Vagina (tissue), 2 donors: ENCODE data around the gene TMEM59L. TPM values are rescaled to one million over a fixed set of nuclear protein-coding genes. Genes with fewer than 3 reads are reported as not detected.

Experiments used
- DNase-seq, 2 donors: peaks; one replicate each; pipeline ENCODE4 v3.0.0-alpha.2; 2017; ENCODE audit errors: extremely low spot score in 2 of 2
- H3K27ac ChIP-seq: fragments of 200-600 bp; sonication (generic); one replicate; pipeline ENCODE4 v1.5.1; 2019
- H3K27me3 ChIP-seq: fragments of 200-600 bp; sonication (generic); one replicate; pipeline ENCODE4 v1.5.1; 2019
- H3K36me3 ChIP-seq, 2 donors: fragments of 200-600 bp; sonication (generic); one replicate each; pipeline ENCODE4 v1.5.1; 2017 to 2019
- H3K4me1 ChIP-seq: fragments of 200-600 bp; sonication (generic); one replicate; pipeline ENCODE4 v1.5.1; 2019
- H3K4me3 ChIP-seq, 2 donors: fragments of 200-600 bp; sonication (generic); 1 replicate in 1 of 2; 2 replicates in 1 of 2; pipeline ENCODE4 v1.5.1; 2016 to 2019
- H3K9me3 ChIP-seq: fragments of 200-600 bp; sonication (generic); one replicate; pipeline ENCODE4 v1.5.1; 2019
- CTCF ChIP-seq, 3 experiments: fragments of 450-650 bp in 2 of 3; fragments of 200-600 bp in 1 of 3; sonication (generic) in 1 of 3; IDR thresholded peaks; one replicate each; pipeline ENCODE4 v1.5.1; 2017 to 2019; ENCODE audit warnings: antibody characterized with exemption in 3 of 3, mild to moderate bottlenecking in 2 of 3, moderate library complexity in 2 of 3
- POLR2A ChIP-seq, 2 donors: fragments of 450-650 bp; IDR thresholded peaks; one replicate each; pipeline ENCODE4 v1.6.1; 2017; ENCODE audit warnings: antibody characterized with exemption in 2 of 2, mild to moderate bottlenecking in 2 of 2, moderate library complexity in 2 of 2
- POLR2AphosphoS5 ChIP-seq, 2 donors: sonication (generic); formaldehyde crosslinking; IDR thresholded peaks; one replicate each; pipeline ENCODE4 v1.9.0; 2017; ENCODE audit warnings: antibody characterized with exemption in 2 of 2, mild to moderate bottlenecking in 2 of 2, low read depth in 1 of 2; ENCODE audit not compliant: insufficient read depth in 1 of 2
- intact Hi-C: fragments of 100-400 bp; cut with DNase I; formaldehyde crosslinking; loops from one replicate; pipeline ENCODE4 v1.15.1; 2023
- total RNA-seq: library from RNA; depleted of rRNA; stranded (reverse); fragments of >200 nt; gene quantifications from one replicate; pipeline ENCODE4 v1.2.3, GENCODE V29; 2016

Gene TMEM59L
- total RNA-seq, 1 donor from 2014 or later, result 4.2 TPM

DNA sequence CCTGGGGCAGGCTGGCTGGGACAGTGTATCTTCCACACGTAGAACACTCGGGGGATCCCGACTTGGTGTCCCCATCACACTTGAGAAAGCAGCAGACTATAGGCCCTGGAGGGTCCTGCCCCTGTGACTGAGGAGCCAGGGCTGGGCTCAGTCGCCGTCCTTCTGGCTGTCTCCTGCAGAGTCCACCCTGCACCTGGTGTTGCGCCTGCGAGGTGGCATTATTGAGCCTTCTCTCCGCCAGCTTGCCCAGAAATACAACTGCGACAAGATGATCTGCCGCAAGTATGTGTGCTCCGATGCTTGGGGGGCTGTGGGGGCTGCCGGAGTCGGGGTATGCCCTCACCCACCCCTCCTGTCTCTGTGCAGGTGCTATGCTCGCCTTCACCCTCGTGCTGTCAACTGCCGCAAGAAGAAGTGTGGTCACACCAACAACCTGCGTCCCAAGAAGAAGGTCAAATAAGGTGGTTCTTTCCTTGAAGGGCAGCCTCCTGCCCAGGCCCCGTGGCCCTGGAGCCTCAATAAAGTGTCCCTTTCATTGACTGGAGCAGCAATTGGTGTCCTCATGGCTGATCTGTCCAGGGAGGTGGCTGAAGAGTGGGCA lies 37.9 kb upstream of the TMEM59L start:
- peaks cover 0 to 41% of the 10 kb centered on the region in 2 donors for H3K36me3 ChIP-seq

GRCh38 chr19:18576383-18576782 lies 36.3 kb upstream of the TMEM59L start:
- no peaks in the 10 kb centered on the region for H3K27me3 ChIP-seq
- TF ChIP-seq POLR2A (IDR thresholded peaks at IDR 0.05), result no peak
- TF ChIP-seq POLR2AphosphoS5 (IDR thresholded peaks at IDR 0.05; ENCODE audit: insufficient read depth in 1 of 2, low read depth in 1 of 2), result no peak
- no peak for TF ChIP-seq CTCF (IDR thresholded peaks at IDR 0.05)
- H3K9me3 ChIP-seq, result no peaks in the 10 kb centered on the region
- no peak overlapping the region for H3K4me3 ChIP-seq
- peaks cover 19% of the 10 kb centered on the region for H3K4me1 ChIP-seq
- no peak for DNase-seq
- intact Hi-C loops, result no loop called here
- peaks cover 0 to 41% of the 10 kb centered on the region in 2 donors for H3K36me3 ChIP-seq
- no peak overlapping the region for H3K27ac ChIP-seq

More for the DNA sequence above, 37.9 kb upstream of the TMEM59L start:
- TF ChIP-seq POLR2A (IDR thresholded peaks at IDR 0.05) (no peak), CTCF (IDR thresholded peaks at IDR 0.05) (no peak), POLR2AphosphoS5 (IDR thresholded peaks at IDR 0.05; ENCODE audit: insufficient read depth in 1 of 2, low read depth in 1 of 2) (no peak)
- no peaks in the 10 kb centered on the region for H3K9me3 ChIP-seq
- no peaks in the 10 kb centered on the region for H3K27me3 ChIP-seq
- no peak overlapping the region for H3K4me3 ChIP-seq
- H3K4me1 ChIP-seq, result peaks cover 27% of the 10 kb centered on the region
- no peak for DNase-seq
- intact Hi-C loops, result no loop called here
- H3K27ac ChIP-seq, result no peak overlapping the region

- H3K9me3 ChIP-seq, result no peaks in the 10 kb centered on the region
- H3K27ac ChIP-seq, result no peak overlapping the region
- intact Hi-C loops, result no loop called here
- peaks cover 13% of the 10 kb centered on the region for H3K4me1 ChIP-seq
- peaks cover 0 to 41% of the 10 kb centered on the region in 2 donors for H3K36me3 ChIP-seq
- H3K4me3 ChIP-seq, result no peak overlapping the region
- no peaks in the 10 kb centered on the region for H3K27me3 ChIP-seq
- no peak for DNase-seq
- TF ChIP-seq POLR2AphosphoS5 (IDR thresholded peaks at IDR 0.05; ENCODE audit: insufficient read depth in 1 of 2, low read depth in 1 of 2) (no peak), POLR2A (IDR thresholded peaks at IDR 0.05) (no peak), CTCF (IDR thresholded peaks at IDR 0.05) (no peak)
These were observed 35.2 kb upstream of the TMEM59L start for GRCh38 chr19:18577365-18577914.

DNA sequence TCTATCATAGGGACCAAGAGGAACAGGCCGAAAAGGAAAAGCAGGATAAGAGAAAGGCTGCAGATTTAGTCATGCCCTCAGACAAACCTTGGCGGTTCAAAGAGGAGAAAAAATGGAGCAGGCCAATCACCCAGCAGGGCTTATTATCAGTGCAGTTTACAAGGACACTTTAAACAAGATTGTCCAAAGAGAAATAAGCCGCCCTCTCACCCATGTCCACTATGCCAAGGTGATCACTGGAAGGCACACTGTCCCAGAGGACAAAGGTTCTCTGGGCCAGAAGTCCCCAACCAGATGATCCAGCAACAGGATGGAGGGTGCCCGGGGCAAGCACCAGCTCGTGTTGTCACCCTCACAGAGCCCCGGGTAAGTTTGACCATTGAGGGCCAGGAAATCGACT lies 32.4 kb upstream of the TMEM59L start:
- H3K9me3 ChIP-seq, result no peaks in the 10 kb centered on the region
- no peak overlapping the region for H3K4me3 ChIP-seq
- no peak for DNase-seq
- no peak overlapping the region for H3K27ac ChIP-seq
- H3K27me3 ChIP-seq, result no peaks in the 10 kb centered on the region
- no peaks in the 10 kb centered on the region for H3K4me1 ChIP-seq
- peaks cover 0 to 19% of the 10 kb centered on the region in 2 donors for H3K36me3 ChIP-seq
- intact Hi-C loops, result no loop called here
- TF ChIP-seq POLR2AphosphoS5 (IDR thresholded peaks at IDR 0.05; ENCODE audit: insufficient read depth in 1 of 2, low read depth in 1 of 2) (no peak), POLR2A (IDR thresholded peaks at IDR 0.05) (no peak), CTCF (IDR thresholded peaks at IDR 0.05) (no peak)

DNA sequence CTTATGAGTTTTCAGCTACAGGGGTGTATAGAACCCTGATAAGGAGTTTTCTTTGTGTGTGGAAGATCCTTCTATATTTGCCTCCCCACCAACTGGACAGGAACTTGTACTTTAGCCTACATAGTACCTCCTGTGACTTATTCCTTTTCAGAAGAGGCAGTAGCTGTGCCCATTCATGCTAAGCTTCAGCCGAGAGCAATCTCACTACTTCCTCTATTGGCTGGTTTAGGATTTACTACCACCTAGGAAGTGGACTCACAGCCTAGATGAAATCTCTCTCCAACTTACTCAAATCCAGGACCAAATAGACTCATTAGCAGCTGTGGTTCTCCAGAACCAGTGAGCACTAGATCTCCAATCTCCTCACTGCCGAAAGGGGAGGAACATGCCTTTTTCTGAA lies 26.4 kb upstream of the TMEM59L start:
- intact Hi-C loops, result no loop called here
- Histone ChIP-seq H3K4me1 (peaks cover 27% of the 10 kb centered on the region), H3K36me3 (peaks cover 0 to 8% of the 10 kb centered on the region in 2 donors)

More for the DNA sequence above, 26.4 kb upstream of the TMEM59L start:
- Histone ChIP-seq H3K27me3 (no peaks in the 10 kb centered on the region), H3K27ac (no peak overlapping the region), H3K4me3 (no peak overlapping the region), H3K9me3 (no peaks in the 10 kb centered on the region)
- TF ChIP-seq POLR2A (IDR thresholded peaks at IDR 0.05), result no peak
- DNase-seq, result no peak
